ENCODE results near the gene ELL2. TPM values are rescaled to one million over a fixed set of nuclear protein-coding genes. Genes with fewer than 3 reads are reported as not detected.

Gene ELL2
- total RNA-seq, 4 donors from 2014 or later = 72.2 to 87.6 (median 79.6) TPM

DNA sequence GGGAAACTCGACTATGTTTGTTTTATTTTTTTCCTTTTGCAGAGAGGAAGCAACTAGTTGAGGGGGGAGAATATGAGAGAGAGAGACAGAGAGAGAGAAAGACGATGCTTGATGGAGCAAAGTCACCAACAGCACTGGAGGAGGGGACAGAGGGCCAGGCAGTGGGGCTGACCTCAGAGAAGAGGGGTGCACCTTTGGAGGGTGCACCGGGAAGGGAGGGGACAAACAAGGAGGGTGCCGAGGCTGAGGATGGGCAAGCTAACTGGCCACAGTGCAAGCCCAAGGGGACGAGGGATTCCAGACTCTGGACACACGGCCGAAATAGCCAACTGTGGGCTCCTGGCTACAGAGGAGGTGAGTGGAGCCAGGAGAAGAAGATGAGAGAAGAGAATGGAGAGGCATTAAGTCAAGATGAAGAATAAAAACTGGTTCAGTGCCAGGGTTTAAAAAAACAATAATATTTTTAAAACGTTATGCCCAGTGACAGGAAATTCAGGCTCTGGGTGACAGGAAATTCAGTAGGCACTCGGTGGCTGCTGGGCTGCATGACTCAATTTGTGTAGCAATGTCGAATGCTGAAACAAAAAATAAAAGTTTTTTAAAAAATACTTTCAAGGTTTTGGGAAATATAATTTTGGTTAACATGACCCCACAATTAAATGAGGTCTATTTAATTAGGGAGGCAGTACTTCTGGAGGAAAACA, 125.8 kb downstream of the ELL2 start:
- peak overlapping the region in 2 of 4 donors; percentile 50 to 59 for H3K4me3 ChIP-seq
- TF ChIP-seq CTCF (IDR thresholded peaks at IDR 0.05) (no peak), EP300 (IDR thresholded peaks at IDR 0.05) (peak in 1 of 2 donors; percentile 44)
- no peak for DNase-seq (ENCODE audit: low spot score in 2 of 2)
- peaks cover 0 to 27% (median 9%) of the 10 kb centered on the region in 4 donors for H3K4me1 ChIP-seq
- WGBS, 2 donors = 47 to 48% methylated on average over 10 of the region's 10 CpGs
- H3K9me3 ChIP-seq = no peaks in the 10 kb centered on the region
- no peaks in the 10 kb centered on the region for H3K27me3 ChIP-seq
- no peaks in the 10 kb centered on the region for H3K36me3 ChIP-seq
- peak overlapping the region in 3 of 4 donors; percentile 81 to 89 (median 89) for H3K27ac ChIP-seq

Other genes starting within 250 kb of the ELL2 start
- 100 to 1,000 TPM; 130 to 219 (median 195) TPM for gene RHOBTB3, start 230.5 kb downstream of the ELL2 start, total RNA-seq
- gene GLRX, start 139.1 kb downstream of the ELL2 start, total RNA-seq = 10 to 100 TPM; 15.3 to 72.0 (median 40.4) TPM